ENCODE data around the gene TRAF3IP3.

The TRAF3IP3 gene

DNA sequence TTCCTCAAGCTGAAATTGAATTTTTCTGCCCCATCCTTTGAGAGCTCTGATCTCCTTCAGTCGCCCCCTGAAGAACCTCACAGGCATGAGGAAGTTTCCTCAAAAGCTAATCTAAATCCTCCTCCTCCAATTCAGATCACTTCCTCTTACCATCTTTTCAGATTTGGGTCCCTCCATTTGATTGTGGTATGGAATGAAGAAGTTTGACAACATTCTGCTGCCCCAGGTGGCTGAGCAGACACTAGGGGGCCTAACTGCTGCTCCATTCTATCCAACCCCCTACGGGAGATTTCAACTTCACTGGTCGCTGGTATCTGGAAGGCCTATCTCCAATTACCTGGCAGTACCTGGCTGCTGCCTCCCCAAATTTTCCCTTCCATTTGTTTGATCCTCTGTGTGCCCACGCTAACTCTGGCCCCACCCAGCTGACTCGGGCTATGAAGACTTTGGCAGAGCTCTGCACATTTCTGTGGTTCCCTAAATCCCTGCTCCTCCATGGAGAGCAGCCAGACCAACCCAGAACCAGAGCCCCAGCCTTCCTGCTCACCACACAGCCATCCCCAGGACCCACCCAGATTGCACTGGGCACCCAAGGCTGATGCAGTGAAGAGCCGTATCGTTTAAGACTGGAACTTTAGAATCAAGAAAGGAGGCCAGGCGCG lies 42.3 kb downstream of the TRAF3IP3 start:
- DNase-seq (ENCODE audit: low spot score), result no peak

DNA sequence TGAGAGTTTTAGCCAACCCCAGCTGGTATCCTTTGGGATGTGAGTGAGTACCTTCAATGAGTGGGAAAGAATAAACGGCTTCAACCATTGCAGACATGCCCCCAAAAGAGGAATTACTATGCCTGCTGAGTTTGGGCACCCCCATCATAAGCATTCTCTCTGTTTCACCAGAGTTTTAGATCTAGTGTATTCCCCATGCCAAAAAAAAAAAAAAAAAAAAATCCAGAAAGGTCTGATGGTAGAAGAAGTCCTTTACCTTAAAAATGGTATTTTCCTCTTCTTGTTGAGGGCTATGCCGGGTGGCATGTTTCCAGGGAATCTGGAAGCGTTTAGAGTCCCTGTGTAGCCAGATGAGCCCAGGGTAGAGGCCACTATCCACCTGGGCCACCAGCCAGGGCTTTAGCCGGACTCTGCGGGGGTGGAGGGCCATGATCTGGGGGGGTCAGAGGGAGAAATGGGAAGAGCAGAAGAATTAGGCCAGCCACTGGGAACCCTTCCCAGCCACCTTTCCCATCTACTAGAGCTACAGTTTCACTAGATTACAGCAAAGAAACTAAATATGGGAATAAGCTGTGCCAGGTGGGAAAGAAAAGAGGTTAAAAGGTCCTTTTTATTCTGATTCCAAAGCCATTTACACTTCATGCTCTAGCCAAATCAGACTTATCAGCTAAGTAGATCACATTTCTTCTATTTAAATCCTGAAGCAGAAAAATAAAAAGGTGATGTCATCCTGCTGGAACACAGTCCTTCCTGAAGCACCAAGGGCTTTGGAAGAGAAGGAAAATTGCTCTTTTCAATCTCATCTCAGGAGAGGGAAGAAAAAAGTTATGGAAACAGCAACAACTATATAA lies 45.4 kb downstream of the TRAF3IP3 start:
- no peak for DNase-seq (ENCODE audit: low spot score)

DNA sequence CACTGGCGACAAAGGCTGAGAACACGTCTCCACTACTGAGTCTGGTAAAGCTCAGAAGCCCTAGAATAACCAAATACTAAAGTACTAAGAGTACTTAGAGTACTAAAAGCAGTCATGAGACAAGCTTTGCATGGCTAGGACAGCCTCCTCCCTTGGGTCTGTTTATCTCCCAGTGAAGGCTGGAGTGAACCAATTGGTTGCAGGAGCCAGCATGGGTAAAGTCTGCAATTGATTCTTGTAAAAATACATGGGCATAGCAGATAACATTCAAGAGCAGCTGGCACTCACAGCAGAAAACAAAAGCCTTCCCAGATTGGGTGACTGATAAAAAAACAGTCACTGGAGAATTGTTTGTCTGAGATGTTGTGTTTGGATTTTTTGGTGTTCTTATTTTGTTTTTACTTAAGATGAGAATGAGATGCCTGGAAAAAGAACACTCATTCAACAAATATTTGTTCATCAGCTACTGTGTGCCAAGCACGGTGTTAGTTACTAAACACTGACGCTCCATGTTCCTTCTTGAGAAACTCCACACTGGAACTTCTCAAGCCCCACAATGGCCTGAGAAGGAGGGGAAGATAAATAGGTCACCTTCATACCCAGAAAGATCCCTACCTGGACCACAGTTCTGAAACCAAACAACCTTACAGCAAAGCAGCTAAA lies 46.4 kb downstream of the TRAF3IP3 start:
- DNase-seq (ENCODE audit: low spot score), result no peak

DNA sequence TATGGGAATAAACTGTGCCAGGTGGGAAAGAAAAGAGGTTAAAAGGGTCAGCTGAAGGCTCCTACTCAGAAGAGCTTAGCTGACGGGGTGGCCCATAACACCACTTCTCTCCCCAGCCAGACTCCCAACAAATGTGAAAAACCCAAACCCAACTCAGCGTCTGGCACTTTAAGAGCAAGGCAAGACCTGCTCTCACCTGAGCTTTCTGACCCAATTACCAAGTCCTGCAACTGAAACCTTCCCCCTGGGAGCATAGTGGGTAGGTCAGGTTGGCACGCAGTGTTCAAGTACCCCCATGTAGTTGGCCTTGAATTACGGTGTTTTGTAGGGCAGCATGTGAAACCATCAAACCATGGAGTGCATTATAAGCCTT lies 46.9 kb downstream of the TRAF3IP3 start:
- no peak for DNase-seq (ENCODE audit: low spot score)

DNA sequence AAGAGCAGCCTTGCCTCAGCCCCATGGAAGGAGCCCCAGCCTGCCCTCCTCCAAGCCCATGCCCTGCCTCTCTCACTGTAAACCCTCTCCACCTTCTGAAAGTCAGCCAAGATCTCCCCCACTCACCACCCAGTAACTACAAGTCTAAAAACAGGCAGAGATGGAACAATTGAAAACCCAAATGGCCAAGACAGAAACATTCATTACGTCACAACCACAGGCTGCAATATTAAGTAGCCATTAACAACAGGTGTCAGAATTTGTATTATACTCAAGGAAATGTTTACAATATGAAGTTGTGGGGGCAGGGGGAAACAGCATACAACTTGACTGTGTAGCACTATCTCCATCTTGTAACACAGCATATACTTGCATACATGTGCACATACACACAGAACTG lies 47.7 kb downstream of the TRAF3IP3 start:
- no peak for DNase-seq (ENCODE audit: low spot score)

DNA sequence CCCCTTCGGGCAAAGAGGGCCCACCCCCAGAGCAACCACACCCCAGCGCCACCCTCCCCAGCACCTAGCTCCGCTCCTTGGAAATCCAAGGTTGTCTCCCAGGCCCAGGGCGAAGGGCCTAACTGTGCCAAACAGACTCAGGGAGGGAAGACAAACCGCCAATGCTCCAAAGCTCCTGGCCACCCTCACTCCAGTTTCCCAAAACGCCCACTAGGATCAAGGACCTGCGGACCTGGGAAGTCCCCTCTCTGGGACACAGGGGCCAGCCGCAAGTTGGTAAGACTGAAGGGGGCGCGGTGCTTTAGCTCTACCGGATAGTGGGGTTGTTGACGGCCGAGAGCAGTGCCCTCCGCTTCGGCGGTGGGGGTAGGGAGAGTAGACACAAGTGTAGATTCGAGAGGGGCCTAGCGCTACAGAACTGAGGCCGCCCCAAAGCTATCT lies 49.5 kb downstream of the TRAF3IP3 start:
- DNase-seq (ENCODE audit: low spot score), result no peak

DNA sequence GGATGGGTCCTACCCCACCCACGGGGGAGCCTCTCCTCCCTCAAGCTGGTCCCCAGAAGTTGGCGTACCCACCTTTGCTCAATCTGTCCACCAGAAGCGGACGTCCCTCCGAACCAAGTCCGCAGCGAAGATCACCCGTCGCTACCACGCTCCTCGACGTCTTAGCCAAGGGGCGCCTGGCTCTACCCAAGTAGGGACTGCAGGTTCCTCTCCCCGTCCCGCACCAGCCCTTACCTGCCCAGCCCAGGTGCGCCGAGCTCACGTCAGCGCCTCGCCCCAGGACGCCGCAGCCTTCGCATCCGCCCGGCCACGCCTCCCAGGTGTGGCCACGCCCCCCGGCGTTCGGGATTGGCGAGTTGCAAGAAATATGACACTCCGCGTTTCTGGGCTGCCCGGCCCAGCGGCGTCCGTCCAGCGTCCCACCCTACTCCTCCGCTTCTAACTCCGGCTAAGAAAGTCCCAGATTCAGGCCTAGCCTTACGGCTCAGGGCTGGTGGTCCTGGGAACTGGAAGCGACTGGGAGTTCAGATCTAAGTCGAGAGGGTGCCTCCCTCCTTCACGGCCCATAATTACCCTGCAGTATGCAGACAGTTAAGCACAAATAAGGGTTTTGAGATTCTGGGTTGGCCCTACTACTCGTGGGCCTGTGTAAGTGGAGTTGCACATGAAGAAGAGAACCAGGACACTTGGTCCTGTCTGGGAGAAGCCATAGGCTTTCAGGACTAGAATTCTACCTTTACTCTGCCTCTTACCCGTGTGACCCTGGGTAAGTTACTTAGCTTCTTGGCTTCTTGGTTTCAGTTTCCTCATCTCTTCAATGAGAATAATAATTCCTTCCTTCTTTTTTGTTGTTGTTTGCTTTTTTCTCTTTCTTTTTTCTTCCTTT lies 50.3 kb downstream of the TRAF3IP3 start, which contains the start of gene IRF6:
Gene IRF6, minus strand, starts transcription at position 268 of the 886 bp plus-strand sequence. CDS start 4,729 bp downstream, outside the sequence.
- DNase-seq (ENCODE audit: low spot score), result no peak

DNA sequence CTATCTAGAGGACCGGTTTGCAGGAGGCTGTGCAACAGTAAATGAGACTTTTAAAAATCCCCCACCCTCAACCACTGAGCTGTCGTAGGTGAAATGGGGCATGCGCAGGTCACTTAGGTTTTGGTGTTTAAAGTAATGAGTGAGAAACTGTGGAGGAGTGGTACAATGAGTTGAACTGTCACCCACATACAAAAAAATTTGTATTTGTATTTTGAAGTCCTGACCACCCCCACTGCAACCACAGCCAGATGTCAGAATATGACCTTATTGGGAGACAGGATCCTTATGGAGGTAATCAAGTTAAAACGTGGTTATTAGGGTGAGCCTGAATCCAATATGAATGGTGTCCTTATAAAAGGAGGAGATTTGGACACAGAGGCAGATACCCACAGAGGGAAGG lies 51.7 kb downstream of the TRAF3IP3 start:
- no peak for DNase-seq (ENCODE audit: low spot score)

DNA sequence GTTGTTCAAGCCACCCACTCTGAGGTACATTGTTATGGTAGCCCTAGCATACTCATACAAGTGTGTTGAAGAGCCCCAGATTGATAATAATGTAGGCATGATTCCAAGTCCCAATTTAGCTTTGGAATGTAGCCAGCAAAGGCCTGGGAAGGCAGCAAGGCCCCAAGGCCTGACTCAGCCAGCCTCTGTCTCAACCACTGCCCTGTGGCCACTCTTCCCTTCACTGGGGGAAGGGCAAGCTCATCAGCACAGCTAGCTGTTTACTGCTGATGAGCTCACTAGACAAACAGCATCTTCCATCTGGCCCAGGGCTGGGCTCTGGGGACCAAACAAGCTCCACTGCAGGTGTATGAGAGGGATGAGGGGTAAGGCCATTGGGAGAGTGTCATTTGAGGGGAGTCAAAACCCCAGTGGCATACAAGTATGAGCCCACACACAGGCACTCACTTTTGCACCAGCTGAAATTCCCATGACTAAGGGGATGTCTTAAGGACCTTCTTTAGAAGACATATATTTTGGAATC lies 52.3 kb downstream of the TRAF3IP3 start:
- DNase-seq (ENCODE audit: low spot score), result no peak

DNA sequence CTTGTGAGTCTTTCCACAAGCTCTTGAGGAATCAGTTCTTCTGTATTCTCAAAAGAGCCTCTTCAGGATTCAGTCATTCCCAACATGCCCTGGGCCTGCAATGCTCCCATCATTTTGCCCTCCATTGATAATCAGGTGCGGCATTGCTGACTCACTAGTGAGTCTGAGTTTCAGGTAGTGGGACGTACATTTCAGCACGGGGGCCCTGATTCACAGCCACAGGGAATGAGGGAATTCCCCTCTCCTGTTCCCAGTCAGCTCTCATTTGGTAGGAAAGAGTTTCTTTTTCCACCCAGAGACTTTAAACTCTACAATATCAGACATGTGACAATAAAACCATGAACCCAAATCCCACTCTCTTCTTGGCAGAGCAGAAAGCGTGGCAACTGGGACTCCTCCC lies 53.8 kb downstream of the TRAF3IP3 start:
- DNase-seq (ENCODE audit: low spot score), result no peak

DNA sequence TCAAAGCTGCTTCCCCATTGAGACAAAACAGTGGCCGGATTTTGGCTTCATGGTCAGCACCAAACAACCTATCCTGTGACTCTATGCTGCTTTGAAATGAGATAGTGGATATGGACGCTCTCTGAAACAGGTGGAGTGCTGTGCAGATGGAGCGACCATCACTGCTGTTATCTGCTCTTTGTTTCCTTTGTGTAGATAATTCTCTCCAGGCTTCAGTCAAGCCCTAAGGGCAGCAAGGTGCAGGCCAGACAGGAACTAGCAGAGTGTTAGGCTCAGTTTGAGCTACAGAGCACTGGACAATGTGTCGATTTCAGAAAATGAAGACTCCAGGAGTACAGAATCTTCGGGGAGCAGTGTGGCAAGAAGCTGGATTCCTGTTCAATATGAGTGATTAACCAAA lies 54.9 kb downstream of the TRAF3IP3 start:
- no peak for DNase-seq (ENCODE audit: low spot score)

DNA sequence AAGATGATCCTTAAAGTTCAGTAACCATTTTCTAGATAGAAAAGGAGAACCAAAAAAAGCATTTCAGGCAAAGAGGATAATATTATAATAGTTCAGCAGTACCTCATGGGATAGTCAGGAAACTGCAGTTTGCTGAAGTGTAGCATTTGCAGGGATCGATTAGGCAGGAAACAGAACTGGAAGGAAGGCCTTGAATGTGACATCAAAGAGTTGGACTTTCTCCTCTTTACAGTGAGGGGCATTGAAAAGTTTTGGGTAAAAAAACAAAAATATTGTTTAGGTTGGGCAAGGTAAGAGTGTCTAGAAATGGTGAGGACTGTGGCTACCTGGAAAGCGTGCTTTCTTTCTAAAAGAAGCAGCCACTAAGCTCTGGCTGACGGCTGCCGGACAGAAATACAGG lies 58.0 kb downstream of the TRAF3IP3 start:
- no peak for DNase-seq (ENCODE audit: low spot score)

DNA sequence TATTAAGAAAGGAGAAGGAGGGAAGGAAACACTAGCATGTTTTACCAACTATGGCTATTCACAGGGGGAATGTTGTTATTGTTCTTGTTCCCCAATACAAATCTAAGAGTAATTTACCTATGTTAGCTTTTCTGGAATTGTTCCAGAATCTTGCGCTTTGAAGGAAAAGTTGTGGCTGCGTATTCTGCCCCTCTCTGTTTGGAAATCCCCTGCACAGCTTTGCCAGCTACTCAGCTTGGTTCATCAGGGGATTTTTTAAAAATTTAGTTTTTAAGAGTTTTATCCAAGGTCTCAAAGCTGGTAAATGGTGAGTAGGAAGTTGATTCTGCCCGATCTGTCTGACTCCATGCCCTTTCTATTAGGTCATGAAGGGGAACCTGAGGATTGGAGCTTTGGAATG lies 59.6 kb downstream of the TRAF3IP3 start:
- DNase-seq (ENCODE audit: low spot score), result no peak

DNA sequence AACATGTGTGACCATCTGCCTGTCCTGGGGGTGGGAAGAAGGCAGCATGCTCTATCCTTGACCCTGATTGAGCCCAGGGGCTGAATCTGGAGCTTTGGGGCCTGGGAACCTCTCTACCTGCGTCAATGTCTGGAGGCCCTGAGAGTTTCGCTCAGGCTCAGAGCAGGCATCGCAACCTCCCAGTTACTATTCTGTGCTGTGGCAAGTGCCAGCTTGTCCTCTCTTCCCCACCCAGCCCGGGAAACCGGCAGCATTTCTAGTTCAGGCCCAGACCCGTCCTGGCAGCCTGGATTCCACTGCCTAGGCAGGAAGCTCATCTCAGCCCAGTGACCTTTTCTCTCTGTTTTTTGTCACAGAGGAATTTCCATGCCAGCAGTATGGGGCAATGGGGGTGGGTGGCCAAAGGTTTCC lies 60.1 kb downstream of the TRAF3IP3 start:
- DNase-seq (ENCODE audit: low spot score), result no peak

DNA sequence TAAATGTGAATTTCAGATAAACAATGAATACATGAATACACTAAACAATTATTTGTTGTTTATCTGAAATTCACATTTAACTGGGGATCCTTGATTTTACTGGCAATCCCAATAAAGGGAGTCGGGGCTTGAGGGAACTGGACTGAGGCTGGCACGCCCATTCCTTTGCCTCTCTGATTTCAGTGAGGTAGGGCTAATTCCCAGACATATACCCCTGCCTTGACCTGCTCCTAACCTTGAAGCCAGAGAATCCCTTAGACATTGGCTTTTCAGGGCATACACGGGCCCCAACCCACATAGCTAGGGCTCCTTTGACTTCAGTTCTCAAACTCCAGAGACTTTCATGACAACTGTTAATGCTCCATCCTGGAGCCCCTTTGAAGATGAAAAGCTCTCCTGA lies 61.1 kb downstream of the TRAF3IP3 start:
- no peak for DNase-seq (ENCODE audit: low spot score)

DNA sequence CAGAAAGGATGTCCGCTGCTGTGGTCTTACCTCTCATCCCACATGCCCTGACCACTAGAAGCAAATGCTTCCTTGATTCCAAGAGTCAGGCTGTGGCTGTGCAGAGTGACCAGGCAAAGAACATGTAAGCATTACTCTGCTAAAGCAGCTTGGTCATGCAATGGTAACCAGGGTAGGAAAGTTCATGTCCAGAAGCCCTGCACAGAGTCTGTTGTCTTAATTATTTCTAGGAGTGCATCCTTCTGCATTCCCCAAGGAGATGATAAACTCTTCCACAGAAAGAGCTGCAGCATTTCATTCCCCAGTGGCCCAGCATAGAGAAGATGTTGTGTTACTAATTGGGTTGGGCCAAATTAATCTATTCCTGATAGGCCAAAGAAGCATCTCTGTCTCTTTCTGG lies 61.8 kb downstream of the TRAF3IP3 start:
- no peak for DNase-seq (ENCODE audit: low spot score)

DNA sequence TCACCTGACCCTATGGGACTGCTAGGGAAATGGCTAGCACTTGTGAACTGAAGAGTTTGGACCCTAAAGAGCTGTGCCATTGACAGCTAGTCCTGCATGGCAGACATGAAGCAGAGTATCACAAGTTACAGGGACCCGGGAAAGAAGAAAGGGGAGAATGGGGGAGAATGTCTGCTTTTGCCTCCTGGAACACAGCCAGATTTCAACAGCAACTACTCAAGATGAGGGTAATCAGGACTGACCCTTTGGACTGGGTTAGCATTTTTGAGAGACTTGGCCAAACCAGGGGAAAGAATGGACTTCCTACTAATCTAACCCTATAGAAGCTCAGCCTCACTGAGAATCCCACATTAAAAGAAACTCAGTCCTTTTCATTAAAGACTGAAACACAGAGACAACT lies 63.2 kb downstream of the TRAF3IP3 start:
- DNase-seq (ENCODE audit: low spot score), result no peak

DNA sequence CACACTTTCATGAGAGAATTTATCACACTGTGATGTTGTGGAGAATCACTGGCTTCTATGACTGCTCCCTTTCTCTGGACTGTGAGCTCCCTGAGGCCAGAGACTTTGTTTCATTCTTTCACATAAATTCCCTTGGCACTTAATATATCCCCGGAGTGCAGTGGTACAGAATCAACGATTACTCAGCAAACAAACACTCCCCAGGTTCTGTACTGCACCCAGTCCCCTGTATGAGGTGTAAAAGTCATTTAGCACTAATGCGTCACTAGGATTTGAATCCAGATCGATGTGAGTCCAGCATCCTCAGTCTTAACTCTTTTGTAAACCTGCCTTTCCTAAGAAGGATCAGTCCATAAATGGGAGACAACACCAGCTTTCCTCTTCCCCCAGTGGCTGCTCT lies 65.1 kb downstream of the TRAF3IP3 start:
- DNase-seq (ENCODE audit: low spot score), result no peak

DNA sequence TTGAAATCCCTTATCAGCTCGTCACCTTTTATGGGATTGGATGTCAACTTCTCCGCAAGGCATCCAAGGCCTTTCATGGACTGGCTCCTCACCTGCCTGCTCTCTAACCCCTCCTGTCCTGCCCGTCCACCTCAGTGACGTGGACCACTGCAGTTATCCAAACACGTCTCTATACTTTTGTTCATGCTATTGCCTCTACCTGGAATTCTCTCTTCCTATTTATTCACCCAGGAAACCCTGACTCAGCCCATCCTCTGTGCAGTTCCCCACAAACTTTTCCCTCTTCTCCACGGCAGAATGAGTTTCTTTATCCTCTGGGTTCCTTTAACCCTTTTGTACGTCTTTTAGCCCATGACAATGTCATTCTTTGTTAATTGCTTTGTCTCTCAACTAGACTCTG lies 66.9 kb downstream of the TRAF3IP3 start:
- DNase-seq (ENCODE audit: low spot score), result no peak

DNA sequence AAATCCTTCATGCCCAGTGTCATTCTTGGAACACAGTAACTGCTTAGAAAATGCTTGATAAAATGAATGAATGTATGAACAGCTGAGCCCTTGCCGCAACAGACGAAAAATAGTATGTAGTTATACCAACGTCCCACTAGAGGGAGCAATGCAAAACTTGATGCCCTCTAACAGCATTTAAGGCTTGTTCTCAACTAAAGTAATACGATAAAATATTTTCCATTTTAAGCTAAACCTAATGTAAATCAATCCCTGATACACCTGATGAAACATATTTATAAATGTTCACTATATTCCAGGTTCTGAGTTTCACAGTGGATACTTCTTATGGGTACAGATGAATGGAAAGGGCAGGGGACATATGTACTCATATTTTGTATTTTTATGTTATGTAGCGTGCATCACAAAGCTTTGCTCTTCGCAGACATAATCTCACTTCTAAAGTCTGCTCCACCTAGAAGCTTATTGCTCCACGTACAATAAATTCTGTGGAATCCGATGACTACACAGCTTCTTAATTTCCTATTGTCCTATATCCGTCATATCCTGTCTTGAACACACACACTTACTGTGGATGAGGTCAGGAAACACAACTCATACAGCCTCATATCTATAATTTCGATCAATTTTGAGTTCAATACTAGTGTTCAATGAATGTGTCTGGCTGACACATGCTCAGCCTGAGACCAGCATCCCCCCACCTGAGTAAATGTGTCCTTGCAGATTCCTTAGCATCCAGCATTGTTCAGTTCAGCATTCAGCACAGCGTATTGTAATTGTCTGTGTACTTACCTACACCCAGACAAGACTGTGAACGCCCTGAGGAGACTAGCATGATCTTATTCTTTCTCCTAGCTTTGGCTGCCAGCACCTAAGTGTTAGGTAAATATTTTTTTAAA lies 67.5 kb downstream of the TRAF3IP3 start:
- peak; percentile 59 for DNase-seq (ENCODE audit: low spot score)

Data from SK-N-DZ (cell line).